MM.1S (cell line): ENCODE measurements around the gene KIAA1549.

Experiments used
- DNase-seq: peaks from one replicate; pipeline ENCODE4 v3.0.0-alpha.2; 2015
- H2AFZ ChIP-seq: fragments of 300-600 bp; sonication (generic); 2 replicates; pipeline ENCODE4 v1.6.0; 2016; ENCODE audit warnings: antibody characterized with exemption, low read length
- H3F3A ChIP-seq: fragments of 300-600 bp; sonication (generic); 2 replicates; pipeline ENCODE4 v1.6.1; 2016; ENCODE audit warnings: mild to moderate bottlenecking, antibody characterized with exemption, low read length, moderate library complexity, mixed read lengths; ENCODE audit not compliant: insufficient read depth
- H3K27ac ChIP-seq: fragments of 300-600 bp; sonication (generic); 2 replicates; pipeline ENCODE4 v1.5.1; 2016; ENCODE audit warnings: mild to moderate bottlenecking, low read length
- H3K27me3 ChIP-seq: fragments of 300-600 bp; sonication (generic); replicated peaks from 2 replicates; pipeline ENCODE4 v1.6.0; 2016; ENCODE audit warnings: low read length; ENCODE audit not compliant: insufficient read depth
- H3K36me3 ChIP-seq: fragments of 300-600 bp; sonication (generic); replicated peaks from 2 replicates; pipeline ENCODE4 v1.6.1; 2016; ENCODE audit warnings: mild to moderate bottlenecking, low read length, mixed read lengths; ENCODE audit not compliant: insufficient read depth
- H3K4me1 ChIP-seq: fragments of 300-600 bp; sonication (generic); 2 replicates; pipeline ENCODE4 v1.6.1; 2016; ENCODE audit warnings: low read length, mixed read lengths
- H3K4me2 ChIP-seq: fragments of 300-600 bp; sonication (generic); 2 replicates; pipeline ENCODE4 v1.6.0; 2016; ENCODE audit warnings: low read depth, low read length
- H3K4me3 ChIP-seq: fragments of 300-600 bp; sonication (generic); 2 replicates; pipeline ENCODE4 v1.5.1; 2016; ENCODE audit warnings: low read length, mixed read lengths
- H3K79me2 ChIP-seq: fragments of 300-600 bp; sonication (generic); 2 replicates; pipeline ENCODE4 v1.6.1; 2016; ENCODE audit warnings: mixed run types, low read length, mixed read lengths
- H3K9ac ChIP-seq: fragments of 300-600 bp; sonication (generic); 2 replicates; pipeline ENCODE4 v1.6.1; 2016; ENCODE audit warnings: low read length, mixed read lengths
- H3K9me2 ChIP-seq: fragments of 300-600 bp; sonication (generic); replicated peaks from 2 replicates; pipeline ENCODE4 v1.6.1; 2016; ENCODE audit warnings: mild to moderate bottlenecking, low read length, mixed read lengths; ENCODE audit not compliant: insufficient read depth
- H3K9me3 ChIP-seq: fragments of 300-600 bp; sonication (generic); replicated peaks from 2 replicates; pipeline ENCODE4 v1.6.1; 2016; ENCODE audit warnings: mild to moderate bottlenecking, low read length, mixed read lengths; ENCODE audit not compliant: insufficient read depth
- H4K20me1 ChIP-seq: fragments of 300-600 bp; sonication (generic); 2 replicates; pipeline ENCODE4 v1.6.1; 2016; ENCODE audit warnings: mild to moderate bottlenecking, low read length, moderate library complexity, mixed read lengths; ENCODE audit not compliant: insufficient read depth
- CTCF ChIP-seq: fragments of 300-600 bp; sonication (generic); IDR thresholded peaks from 2 replicates; pipeline ENCODE4 v1.5.1; 2016; ENCODE audit warnings: antibody characterized with exemption, low read length, mixed read lengths
- EZH2 ChIP-seq: fragments of 300-600 bp; sonication (generic); optimal IDR thresholded peaks from 2 replicates; pipeline ENCODE3; 2017; ENCODE audit warnings: low read depth, mild to moderate bottlenecking, antibody characterized with exemption, low read length, mixed read lengths
- EZH2phosphoT487 ChIP-seq: fragments of 300-600 bp; sonication (generic); IDR thresholded peaks from 2 replicates; pipeline ENCODE4 v1.6.1; 2018; ENCODE audit warnings: antibody characterized with exemption, low read length

KIAA1549 gene

DNA sequence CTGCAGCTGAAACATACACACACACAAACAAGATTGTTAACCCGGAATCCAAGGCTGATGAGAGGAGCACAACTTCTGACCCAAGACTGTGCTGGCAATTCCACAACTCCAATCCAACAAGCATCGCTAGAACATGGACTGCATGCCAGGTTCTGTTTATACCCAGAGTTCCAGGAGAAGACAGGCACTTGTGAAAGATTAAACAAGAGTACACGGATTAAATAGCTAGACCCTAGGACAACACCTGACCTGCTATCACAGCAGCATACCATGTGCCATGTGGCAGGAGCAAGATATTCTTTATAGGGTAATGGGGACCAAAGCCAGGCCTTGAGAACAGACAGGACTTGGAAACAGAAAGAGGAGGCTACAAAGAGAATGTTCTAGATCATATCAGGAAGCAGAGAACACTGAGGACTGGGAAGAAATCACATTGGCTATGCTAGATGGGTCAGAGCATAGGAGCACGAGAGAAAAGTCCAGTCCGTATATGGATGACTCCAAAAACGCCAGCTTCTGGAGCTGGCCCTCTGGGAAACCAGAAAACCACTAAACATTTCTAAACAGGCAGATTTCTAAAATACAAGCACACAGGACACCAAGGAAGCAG lies 99.5 kb downstream of the KIAA1549 start:
- Histone ChIP-seq H3K36me3 (no peaks in the 10 kb centered on the region), H3K27ac (no peak overlapping the region), H3K27me3 (no peaks in the 10 kb centered on the region), H3F3A (no peaks in the 10 kb centered on the region), H3K4me3 (no peak overlapping the region), H3K4me2 (no peak overlapping the region), H3K9ac (no peak overlapping the region), H2AFZ (no peak overlapping the region), H3K9me3 (no peaks in the 10 kb centered on the region), H3K79me2 (no peaks in the 10 kb centered on the region), H3K4me1 (no peaks in the 10 kb centered on the region), H4K20me1 (no peaks in the 10 kb centered on the region), H3K9me2 (no peaks in the 10 kb centered on the region)
- DNase-seq: no peak
- no peak for TF ChIP-seq CTCF
- TF ChIP-seq EZH2: no peak
- TF ChIP-seq EZH2phosphoT487: no peak

DNA sequence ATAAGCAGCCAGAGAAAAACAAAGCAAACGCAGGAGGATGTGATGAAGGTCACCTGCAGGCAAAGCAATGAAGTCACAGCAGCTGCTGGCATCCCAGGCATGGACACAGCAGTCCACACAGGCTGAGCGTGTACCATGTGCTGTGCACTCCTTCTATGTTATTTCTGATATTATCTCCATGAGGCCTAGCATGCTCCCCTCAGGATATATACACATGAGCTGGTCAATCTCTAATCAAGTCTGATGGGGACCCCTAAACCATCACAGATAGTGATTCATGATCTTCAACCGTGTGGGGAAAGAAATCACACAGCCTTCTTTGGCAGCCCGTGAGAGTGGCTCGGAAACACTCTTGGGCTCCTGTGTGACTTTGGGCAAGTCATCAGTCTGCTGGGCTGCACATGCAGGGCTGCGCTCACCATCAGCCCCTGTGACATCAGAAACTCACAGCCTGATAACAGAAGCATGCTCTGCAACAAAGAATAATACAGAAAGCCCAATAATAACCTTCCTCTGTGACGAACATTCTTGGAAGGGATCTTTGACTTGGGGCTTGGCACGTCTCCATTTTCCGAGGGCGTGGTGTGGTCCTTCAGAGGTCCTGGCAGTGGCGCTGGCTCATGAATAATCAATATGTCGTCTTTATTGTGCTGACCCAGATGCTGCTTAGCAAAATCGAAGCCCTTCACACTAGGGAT lies 100.2 kb downstream of the KIAA1549 start:
- Histone ChIP-seq H2AFZ (no peak overlapping the region), H3K4me1 (no peaks in the 10 kb centered on the region), H3K9me2 (no peaks in the 10 kb centered on the region), H3K36me3 (no peaks in the 10 kb centered on the region), H3K4me2 (no peak overlapping the region), H4K20me1 (no peaks in the 10 kb centered on the region), H3K27me3 (no peaks in the 10 kb centered on the region), H3F3A (no peaks in the 10 kb centered on the region), H3K4me3 (no peak overlapping the region), H3K9ac (no peak overlapping the region), H3K79me2 (no peaks in the 10 kb centered on the region), H3K9me3 (no peaks in the 10 kb centered on the region), H3K27ac (no peak overlapping the region)
- TF ChIP-seq CTCF (no peak), EZH2 (no peak), EZH2phosphoT487 (no peak)
- DNase-seq: no peak

- DNase-seq: no peak
- no peak overlapping the region for H3K27ac ChIP-seq
- no peak overlapping the region for H2AFZ ChIP-seq
- no peak overlapping the region for H3K4me3 ChIP-seq
- H3K36me3 ChIP-seq: no peaks in the 10 kb centered on the region
- no peaks in the 10 kb centered on the region for H3K9me3 ChIP-seq
- H4K20me1 ChIP-seq: no peaks in the 10 kb centered on the region
- H3K27me3 ChIP-seq: no peaks in the 10 kb centered on the region
- no peaks in the 10 kb centered on the region for H3K9me2 ChIP-seq
- H3K79me2 ChIP-seq: no peaks in the 10 kb centered on the region
- H3K4me1 ChIP-seq: no peaks in the 10 kb centered on the region
- no peak for TF ChIP-seq EZH2phosphoT487
- no peak for TF ChIP-seq CTCF
- no peak for TF ChIP-seq EZH2
- H3K4me2 ChIP-seq: no peak overlapping the region
- H3K9ac ChIP-seq: no peak overlapping the region
- H3F3A ChIP-seq: no peaks in the 10 kb centered on the region
These were observed 101.8 kb downstream of the KIAA1549 start for GRCh38 chr7:138879356-138879755.
